GM12872 (cell line): ENCODE data around the gene SYPL1.

Experiments
- CTCF ChIP-seq: IDR thresholded peaks from 3 replicates; pipeline ENCODE4 v1.5.1; 2011; ENCODE audit warnings: low read depth, mild to moderate bottlenecking, low read length, moderate library complexity; ENCODE audit not compliant: insufficient read depth

Gene SYPL1

GRCh38 chr7:106110238-106110560 lies 1.9 kb downstream of the SYPL1 start:
- TF ChIP-seq CTCF: no peak

GRCh38 chr7:106109521-106110237 lies 2.4 kb downstream of the SYPL1 start:
- TF ChIP-seq CTCF: no peak

GRCh38 chr7:106108991-106109390 lies 3.1 kb downstream of the SYPL1 start:
- TF ChIP-seq CTCF: no peak

GRCh38 chr7:106104721-106105260 lies 7.3 kb downstream of the SYPL1 start:
- no peak for TF ChIP-seq CTCF

- no peak for TF ChIP-seq CTCF
Measured at GRCh38 chr7:106102387-106102966, 9.6 kb downstream of the SYPL1 start.

GRCh38 chr7:106101726-106102125 lies 10.4 kb downstream of the SYPL1 start:
- no peak for TF ChIP-seq CTCF

- TF ChIP-seq CTCF: no peak
Measured at GRCh38 chr7:106100863-106101629, 11.1 kb downstream of the SYPL1 start.
